HG02759 (cell line): ENCODE measurements around the gene ST3GAL5.

Experiments
- ATAC-seq: cut with Tn5 transposase; IDR thresholded peaks from one replicate; pipeline ENCODE4 v1.9.1; 2021; ENCODE audit warnings: mild to moderate bottlenecking, moderate library complexity; ENCODE audit not compliant: unreplicated experiment

ST3GAL5 gene

DNA sequence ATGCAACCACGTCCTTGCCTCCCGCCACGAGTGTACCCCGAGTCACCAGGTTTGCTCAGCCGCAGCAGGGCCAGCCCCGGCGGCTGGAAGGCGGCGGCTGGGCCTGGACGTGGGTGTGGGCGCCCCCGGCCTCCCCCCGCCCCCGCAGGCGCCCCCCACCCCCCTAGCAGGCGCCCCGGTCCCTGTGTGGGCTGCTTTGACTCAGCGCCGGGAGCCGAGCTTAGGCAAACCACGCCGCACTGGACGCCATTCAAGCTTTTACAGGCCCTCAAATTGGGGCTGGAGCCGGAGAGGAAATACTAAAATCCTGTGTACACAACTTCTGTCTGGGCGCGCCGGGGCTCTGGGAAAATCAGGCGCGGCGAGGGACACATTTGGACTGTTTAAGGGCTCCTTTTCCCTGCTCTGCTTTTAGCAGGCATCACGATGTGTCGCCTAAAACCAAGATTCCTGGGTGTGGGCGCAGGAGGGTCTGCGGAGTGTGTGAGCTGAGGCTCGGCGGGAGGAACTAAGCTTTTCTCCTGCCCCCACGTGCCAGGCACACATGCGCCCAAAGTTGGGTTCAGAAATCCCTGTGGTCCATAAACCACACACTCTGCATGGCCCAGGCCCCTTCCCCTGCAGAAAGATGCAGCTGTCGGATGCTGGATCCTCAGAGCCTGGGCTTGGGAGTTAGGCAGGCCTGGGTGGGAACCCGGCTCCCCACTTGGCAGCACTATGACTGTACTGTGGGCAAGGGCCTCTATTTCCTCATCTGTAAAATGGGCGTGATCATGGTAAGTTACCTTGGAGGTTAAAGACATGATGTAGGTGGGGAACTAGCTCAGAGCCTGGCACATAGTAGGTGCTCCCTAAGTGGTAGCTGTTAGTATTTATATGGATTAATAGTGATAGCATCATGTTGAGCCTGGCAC, 77.4 kb downstream of the ST3GAL5 start:
- no peak for ATAC-seq

DNA sequence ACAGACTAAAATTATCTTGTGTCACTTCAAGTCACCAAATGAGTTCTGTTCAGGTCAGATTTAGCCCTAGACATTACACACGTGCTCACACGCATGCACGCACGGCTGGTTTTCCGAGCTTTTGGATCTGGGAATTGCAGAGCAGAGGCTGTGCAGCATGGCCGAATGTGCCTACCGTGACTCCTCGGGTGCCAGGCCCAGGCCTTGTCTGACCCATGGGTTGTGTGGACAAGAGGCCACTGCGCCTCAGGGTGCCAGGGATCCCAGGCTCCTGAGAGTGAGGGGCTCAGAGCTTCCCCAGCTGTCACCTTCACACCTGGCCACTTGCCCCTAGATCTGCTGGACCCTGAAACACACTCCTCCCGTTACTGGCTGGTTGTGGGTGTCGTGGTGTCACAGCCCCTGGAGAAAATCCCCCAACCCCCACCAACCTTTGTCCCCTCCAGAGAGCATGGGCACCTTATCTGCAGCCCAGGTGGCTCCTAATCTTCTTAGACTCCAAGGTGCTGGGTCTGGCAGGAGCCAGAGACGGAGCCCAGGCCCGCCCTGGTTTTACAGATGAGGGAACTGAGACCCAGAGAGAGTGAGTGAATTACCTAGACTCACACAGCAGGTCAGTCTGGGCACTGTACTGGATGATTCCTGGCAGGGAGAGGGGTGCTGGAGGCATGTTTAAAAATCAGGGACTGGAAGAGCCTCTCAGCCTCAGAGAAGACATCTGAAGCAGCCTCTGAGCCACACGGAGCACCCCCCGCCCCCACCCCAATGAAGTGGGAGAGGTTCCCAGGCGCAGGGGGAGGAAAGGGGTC, 78.2 kb downstream of the ST3GAL5 start:
- no peak for ATAC-seq

DNA sequence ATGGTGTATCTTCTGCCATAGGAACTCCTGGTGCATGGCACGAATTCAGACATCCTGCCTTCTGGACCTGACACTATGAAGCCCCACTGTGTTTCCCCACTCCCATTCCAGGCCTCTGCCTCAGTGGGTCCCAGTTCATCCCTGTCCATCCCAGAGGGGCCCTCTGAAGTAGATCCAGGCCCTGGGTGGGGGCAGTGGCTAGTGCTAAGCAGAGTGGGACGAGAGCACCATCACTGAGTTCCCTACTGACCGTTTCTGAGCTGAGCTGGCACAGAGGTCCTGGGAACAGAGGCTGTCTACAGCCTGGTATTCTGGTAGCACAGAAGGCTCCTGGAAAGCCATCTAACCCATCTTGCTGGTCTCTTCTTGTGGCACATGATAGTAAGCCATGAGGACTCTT, 81.0 kb downstream of the ST3GAL5 start:
- ATAC-seq, result no peak

DNA sequence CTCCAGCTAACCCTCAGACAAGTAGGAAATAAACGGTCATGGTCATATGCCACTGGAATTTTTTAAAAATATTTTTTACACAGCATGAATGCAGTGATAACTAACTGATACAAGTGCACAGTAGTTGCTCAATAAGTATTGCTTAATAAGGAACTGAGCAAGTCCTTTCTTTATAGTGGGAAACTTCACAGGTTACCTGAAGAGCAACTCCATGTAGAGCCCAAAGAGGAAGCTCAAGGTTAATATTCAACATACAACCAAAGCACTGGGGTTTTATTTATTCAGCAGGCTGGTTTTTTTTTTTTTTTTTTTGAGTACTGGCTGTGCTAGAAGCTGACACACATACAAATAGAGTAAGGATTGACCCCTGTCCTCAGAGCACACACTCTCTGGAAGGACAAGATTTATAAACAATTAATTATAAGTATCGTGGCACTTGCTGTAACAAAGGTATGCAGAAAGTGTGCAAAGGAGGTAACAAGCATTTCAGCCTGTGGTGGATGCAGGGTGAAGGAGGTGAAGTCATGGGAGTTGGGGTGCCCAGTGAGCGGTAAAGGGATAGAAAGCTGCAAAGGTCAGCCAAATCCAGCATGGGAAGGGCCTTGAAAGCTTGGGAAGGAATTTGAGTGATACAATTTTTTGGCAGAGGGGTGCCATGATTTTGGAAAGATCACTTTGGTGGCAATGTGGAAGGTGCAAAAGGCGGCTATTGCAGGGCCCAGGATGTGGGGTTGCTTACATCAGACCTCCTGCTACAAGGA, 82.3 kb downstream of the ST3GAL5 start:
- no peak for ATAC-seq

DNA sequence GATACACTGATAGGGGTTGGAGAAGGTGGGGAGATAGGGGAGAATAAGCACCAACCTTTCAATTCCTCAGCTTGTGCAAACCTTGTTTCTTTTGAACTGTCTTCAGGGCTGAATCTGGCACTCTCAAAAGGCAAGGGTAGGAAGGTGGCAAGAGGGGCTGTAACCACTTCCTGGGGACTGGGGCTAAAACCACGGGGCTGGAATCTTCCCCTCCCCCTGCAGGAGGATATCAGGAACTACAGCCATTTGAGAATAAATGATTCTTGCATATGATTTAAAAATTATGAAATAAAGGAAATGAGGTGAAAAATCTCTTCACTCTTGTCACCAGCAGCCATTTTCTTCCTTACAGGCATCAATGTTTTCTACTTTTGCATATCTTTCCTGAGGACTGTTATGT, 84.2 kb downstream of the ST3GAL5 start:
- no peak for ATAC-seq

DNA sequence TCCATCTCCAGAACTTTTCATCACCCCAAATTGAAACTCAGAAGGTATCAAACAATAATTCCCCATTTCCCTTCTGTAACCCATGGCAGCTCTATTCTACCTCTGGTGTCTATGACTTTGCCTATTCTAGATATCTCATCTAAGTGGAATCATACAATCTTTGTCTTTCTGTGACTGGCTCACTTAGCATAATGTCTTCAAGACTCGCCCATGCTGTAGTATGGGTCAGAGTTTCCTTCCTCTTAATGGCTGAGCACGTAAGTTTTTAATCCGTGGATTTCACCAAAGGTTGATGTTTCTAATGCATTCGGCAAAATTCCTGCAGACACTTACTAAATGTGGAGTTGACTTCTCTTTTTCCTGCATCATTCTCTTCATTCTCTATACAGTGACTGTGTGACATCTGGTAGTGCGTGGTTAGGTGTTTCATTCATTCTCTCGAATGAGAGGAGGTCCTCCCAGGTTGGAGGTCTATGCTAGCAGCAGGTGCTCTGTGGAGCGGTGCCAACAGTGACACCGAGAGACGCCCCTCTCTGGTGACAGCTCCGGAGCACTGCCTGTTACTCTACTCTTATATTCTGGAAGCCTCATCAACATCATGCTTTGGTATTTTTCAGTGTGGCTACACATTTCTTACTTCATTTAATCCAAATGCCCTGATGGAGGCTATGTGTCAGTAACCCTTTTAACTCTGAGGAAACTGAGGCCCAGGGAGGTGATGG, 84.9 kb downstream of the ST3GAL5 start:
- no peak for ATAC-seq

DNA sequence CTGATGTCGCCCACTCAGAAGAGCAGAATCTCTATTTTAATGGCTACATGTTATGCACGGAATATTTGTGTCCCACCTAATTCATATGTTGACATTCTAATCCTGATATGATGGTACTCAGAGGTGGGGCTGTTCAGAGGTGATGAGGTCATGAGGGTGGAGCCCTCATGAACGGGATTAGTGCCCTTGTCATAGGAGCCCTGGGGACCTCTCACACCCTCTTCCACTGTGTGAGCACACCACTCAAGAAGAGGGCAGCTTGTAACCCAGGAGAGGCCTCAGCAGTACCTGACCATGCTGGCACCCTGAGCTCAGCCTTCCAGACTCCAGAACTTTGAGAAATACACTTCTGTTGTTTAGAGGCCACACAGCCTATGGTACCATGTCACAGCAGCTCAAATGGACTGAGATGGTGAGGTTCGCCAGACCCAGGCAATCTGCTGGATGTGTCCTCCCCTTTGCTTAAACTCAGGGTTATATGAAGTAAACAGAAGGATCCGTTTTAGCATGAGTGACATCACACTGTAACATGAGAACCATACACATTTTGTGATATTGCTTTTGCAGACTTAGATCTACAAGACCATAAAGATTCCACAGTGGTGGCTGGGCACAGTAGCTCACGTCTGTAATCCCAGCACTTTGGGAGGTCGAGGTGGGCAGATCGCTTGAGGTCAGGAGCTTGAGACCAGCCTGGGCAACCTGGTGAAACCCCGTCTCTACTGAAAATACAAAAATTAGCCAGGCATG, 86.3 kb downstream of the ST3GAL5 start:
- ATAC-seq, result no peak

DNA sequence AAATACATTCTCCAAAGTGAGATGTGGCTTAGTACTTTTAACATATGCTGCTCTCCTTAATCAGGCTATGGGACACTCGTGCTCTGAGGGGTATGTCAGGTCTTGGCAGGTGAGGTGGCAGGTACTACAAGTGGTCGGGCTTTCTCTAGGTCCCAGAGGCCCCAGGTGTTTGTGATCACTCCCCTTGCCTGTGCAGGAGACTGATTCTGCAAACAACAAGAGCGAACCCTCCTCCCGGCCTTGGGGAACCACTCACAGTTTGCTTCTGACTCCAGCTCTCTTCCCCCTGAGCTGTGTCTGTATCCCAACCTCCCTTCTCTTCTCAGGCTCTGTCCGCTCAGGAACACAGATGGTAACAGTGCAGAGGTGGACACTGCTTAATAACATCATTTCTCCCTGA, 86.9 kb downstream of the ST3GAL5 start:
- no peak for ATAC-seq

DNA sequence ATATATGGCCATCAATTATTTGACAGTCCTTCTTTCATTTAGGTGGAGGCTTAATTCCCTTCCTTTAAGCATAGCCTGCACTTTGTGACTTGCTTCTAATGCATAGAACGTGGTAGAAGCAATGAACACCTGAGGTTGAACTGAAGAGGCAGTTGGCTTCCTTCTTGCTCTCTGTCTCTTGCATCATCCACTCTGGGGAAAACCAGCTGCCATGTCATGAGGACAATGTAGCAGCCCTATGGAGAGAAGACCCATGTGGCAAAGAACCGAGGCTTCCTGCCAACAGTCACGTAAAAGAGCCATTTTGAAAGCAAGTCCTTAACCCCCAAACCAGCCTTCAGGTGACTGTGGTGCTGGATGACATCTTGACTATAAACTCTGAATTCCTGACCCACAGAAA, 88.2 kb downstream of the ST3GAL5 start:
- no peak for ATAC-seq

DNA sequence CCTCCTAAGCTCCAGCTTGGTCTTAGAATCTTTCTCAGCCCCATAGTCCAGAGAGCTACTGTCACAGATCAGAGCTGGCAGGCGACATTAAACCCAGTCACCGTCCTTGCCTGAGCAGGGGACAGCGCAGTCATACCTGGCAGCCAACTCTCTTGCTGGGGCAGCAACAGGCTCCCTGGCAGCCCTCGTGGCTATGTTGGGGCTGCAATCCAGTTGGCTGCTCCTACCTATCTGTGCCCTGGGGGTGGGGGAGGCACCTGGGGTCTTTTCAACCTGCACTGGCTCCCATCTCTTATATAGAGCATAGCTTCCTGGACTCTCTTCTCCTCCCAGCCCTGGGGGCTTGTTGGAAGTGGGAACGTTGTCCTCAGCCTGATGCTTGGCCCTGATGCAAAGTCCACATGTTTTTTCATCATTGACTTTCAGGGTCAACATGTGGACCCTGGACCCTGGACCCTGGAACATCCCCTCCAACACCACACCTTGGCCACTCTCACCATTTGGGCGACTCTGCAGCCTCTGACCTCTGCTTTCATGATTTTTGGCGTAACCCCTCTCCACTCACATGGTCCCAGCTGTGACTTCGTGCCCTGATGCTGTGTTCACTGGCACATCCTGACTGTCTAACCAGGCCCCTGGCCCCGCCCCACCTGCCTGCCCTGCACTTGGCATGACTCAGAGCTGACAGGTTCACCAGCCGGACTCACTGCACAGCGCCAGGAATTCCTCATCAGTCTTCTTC, 89.4 kb downstream of the ST3GAL5 start:
- ATAC-seq, result no peak

DNA sequence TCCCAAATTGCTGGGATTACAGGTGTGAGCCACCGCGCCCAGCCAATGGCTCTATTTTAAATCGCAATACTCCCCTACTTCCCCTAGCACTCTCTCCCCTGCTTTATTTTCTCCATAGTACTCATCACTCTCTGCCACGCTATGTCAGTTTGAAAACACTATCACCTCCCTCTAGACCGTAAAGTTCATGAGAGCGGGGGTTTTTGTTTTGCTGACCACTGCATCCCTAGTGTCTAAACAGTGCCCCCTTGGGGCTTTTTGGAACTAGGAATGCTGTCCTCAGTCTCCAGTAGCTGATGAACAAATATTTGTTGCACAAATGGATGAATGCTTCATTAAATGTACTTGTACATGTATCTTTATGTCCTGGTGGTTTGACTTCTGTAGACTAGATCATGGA, 90.9 kb downstream of the ST3GAL5 start:
- ATAC-seq, result no peak

DNA sequence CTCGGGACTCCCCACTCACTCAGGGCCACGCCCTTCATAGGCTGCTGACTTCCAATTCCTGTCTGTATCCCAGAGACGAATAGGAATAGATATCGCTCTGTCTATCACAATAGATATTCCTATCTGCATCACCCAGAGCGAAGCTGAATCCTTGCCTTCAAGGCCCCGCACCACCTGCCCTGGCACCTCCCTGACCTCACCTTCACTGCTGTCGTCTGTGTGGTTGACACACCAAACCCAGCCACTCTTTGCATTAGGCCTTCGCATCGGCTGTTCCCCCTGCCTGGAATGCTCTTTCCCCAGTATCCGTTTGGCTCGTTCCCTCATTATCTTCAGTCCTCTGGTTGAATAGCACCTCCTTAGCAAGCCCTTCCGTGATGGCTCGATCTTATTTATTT, 91.5 kb downstream of the ST3GAL5 start:
- no peak for ATAC-seq

DNA sequence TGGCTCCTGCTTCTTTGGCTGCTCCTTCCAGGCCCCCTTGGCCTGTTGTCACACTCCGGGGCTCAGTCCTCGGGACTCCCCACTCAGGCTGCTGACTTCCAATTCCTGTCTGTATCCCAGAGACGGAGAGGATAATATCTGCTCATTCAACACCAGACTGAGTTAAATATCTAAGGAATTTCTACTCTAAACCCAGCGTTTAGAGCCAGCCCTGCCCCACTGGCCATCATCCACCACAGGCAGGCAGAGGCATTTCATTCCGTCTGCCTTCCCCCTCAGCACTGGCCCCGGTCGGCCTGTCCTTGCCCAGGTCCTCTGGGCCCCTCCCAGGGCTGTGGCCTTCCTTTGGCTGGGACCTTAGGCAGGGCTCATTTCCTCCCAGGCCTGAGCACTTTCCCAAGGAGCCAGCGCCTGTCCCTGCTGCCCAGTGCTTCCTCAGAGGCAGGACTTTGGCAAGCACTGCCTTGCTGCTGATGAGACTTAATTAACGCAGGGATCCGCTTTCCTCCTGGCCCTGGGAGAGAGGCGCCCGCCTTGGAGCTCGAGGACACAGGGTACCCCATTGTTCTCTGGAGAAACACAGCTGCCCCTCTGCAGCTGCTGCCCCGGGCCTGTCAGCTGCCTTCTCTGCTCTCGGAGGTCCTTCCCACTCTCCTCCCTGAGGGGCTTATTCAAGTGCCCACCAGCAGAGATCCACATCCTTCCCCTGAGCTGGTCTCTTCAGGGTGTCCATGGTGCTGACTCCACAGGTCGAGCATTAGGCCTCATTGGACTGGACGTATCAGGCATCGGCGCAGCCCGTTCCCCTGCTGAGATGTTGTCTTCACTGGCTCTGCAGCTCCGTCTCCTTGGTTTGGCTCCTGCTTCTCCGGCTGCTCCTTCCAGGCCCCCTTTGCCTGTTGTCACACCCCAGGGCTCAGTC, 92.2 kb downstream of the ST3GAL5 start:
- ATAC-seq, result no peak

DNA sequence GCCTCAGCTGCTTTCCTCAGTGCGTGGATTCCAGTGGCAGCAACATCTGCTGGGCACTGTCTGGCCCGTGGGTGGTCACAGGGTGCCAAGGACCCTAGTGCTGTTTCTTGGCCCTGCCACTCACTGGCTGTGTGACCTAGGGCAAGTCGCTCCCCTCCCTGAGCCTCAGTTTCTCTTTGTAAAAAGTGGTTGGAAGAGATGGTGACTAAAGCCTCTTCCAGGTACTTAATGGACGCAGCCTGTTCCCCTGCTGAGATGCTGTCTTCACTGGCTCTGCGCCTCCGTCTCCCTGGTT, 92.8 kb downstream of the ST3GAL5 start:
- ATAC-seq, result no peak

DNA sequence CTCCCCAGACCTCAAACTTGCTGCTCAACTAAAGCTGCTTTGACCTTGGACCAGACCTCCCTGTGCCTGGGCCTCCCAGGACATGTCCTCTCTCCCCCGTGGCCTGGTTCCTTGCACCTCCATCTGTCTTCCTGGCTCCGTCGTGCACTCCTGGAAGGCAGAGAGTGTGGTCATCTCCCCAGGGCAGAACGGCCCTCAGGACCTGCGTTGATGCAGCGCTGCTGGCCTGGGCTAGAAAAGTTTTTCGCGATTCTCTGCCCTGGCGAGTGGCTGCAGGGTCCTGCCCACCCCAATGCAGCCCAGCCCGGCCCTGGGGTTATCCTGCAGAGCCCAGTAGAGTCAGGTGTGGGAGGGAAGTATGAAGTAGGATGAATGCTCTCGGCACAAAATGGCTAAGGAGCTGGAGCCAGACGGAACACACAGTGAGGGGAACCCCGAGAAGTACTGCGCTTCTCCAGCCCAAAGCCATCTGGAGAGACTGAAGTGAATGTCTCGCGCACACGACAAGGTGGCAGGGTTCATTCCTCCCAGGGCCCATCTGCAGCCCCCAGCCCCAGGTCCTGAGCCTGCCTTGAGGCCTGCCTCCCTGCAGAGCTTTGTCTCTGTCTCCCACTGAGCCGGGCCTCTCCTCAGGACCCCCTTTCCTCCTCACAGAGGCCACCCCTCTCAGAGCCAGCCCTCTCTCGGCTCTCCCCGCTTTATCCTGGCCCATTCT, 93.3 kb downstream of the ST3GAL5 start:
- ATAC-seq, result no peak

DNA sequence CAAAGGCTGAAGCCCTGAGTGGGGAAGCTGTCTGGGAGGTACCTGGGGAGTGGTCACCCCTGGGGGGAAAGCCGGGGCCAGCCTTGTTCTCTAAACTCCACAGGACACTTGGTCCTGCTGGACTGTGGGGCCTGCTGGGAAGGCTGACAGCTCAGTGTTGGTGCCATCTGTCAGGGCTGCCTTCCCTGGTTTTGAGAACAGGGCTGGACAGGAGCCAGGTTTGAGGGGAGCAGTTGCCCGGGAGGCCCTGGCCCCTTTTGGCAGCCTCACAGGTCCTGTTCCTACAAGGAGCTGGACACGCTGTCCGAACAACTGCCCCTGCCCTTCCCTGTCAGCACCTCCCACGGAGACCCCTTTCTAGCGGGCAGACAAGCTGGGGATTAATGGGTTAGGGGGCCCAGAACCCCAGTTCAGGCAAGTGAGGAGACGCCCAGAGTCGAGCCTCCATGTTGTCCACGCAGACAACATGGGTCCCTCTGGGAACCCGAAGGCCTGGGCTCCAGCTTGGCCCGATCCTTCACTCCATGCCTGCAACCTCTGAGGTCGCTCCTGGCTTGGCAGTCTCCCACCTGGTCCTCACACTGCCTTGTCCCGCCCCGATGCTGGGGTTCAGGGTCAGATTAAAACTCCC, 94.2 kb downstream of the ST3GAL5 start:
- no peak for ATAC-seq

DNA sequence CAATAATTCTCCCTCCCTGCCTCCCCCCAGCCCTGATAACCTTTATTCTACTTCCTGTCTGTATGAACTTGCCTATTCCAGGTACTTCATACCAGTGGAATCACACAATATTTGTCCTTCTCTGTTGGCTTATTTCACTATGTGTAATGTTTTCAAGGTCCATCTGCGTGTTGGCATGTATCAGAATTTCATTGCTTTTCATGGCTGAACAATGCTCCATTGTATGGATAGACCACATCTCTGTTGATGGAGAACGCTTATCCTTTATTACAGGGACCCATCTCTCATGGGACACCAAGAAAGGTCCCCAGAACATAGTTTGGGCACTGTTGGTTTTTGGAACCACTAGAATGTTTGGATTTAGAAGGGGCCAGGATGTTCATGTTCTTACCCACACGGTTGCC, 94.8 kb downstream of the ST3GAL5 start:
- ATAC-seq, result no peak
